Endodermal cell (in vitro differentiated cells): ENCODE data around the gene PRR5. TPM values are rescaled to one million over a fixed set of nuclear protein-coding genes. Genes with fewer than 3 reads are reported as not detected.
"Not testable (repeated sequence)": the region's sequence is repeated elsewhere in the genome, so short reads cannot be mapped to it uniquely, and the experiment has no call there.

Experiments
- DNase-seq: peaks from one replicate; pipeline ENCODE4 v3.0.0-alpha.2; 2017
- H3K27ac ChIP-seq: 2 replicates; pipeline ENCODE4 v1.5.1; 2013; ENCODE audit warnings: mild to moderate bottlenecking, low read depth, low read length, moderate library complexity
- H3K27me3 ChIP-seq: 2 replicates; pipeline ENCODE4 v1.6.1; 2013; ENCODE audit warnings: mild to moderate bottlenecking, low read length, moderate library complexity; ENCODE audit not compliant: insufficient read depth, control insufficient read depth, poor library complexity, severe bottlenecking
- H3K36me3 ChIP-seq: 2 replicates; pipeline ENCODE4 v1.7.0; 2013; ENCODE audit warnings: mild to moderate bottlenecking, low read length, moderate library complexity; ENCODE audit not compliant: control insufficient read depth, insufficient read depth
- H3K4me1 ChIP-seq: one replicate; pipeline ENCODE4 v1.7.0; 2013; ENCODE audit warnings: low read length; ENCODE audit not compliant: control insufficient read depth, insufficient read depth
- H3K4me3 ChIP-seq: 2 replicates; pipeline ENCODE4 v1.5.1; 2013; ENCODE audit warnings: mild to moderate bottlenecking, low read length, moderate library complexity
- H3K9ac ChIP-seq: 2 replicates; pipeline ENCODE4 v1.6.1; 2013; ENCODE audit warnings: mild to moderate bottlenecking, low read length, moderate library complexity; ENCODE audit not compliant: poor library complexity, severe bottlenecking; ENCODE audit errors: extremely low read depth
- H3K9me3 ChIP-seq: 2 replicates; pipeline ENCODE4 v1.6.1; 2013; ENCODE audit warnings: mild to moderate bottlenecking, low read length, moderate library complexity; ENCODE audit not compliant: control insufficient read depth
- H3K27ac Mint-ChIP-seq: 2 replicates; pipeline ENCODE4 v1.8.0; 2020; ENCODE audit warnings: mixed read lengths
- H3K27me3 Mint-ChIP-seq: 2 replicates; pipeline ENCODE4 v1.8.0; 2021; ENCODE audit warnings: mild to moderate bottlenecking, mixed read lengths; ENCODE audit not compliant: insufficient read depth
- H3K36me3 Mint-ChIP-seq: 2 replicates; pipeline ENCODE4 v1.8.0; 2020; ENCODE audit warnings: low read depth, mixed read lengths
- H3K4me1 Mint-ChIP-seq: 2 replicates; pipeline ENCODE4 v1.8.0; 2020; ENCODE audit warnings: mixed read lengths
- H3K4me3 Mint-ChIP-seq: 2 replicates; pipeline ENCODE4 v1.8.0; 2020; ENCODE audit warnings: mild to moderate bottlenecking, moderate library complexity, mixed read lengths
- H3K9me3 Mint-ChIP-seq: 2 replicates; pipeline ENCODE4 v1.8.0; 2020; ENCODE audit warnings: mild to moderate bottlenecking, mixed read lengths
- WGBS, 2 experiments: methylation state at CpG; one replicate each; pipeline versions ENCODE4 v1.1.5 to v1.1.7; 2013; ENCODE audit warnings: missing lambda C conversion rate in 2 of 2, mixed read lengths in 1 of 2; ENCODE audit not compliant: insufficient coverage in 1 of 2, insufficient read length in 1 of 2; 5-methylcytosine and 5-hydroxymethylcytosine counted together
- total RNA-seq, 2 donors: library from RNA; stranded (reverse); fragmentation: NEBNext Ultra II Directional in 1 of 2; extraction: Animal tissue kit (Norgen Biotek cat#: 25700) in 1 of 2; gene quantifications; 2 replicates in 1 of 2; 3 replicates in 1 of 2; pipeline ENCODE4 v1.2.1, GENCODE V29; 2021
- TF ChIP-seq, protein P1 (sequence below): fragments of 200-600 bp; sonication (generic); conservative IDR thresholded peaks from 2 replicates; pipeline ENCODE4 v1.5.0; 2021; ENCODE audit warnings: antibody characterized with exemption, mild to moderate bottlenecking

The PRR5 gene
- total RNA-seq, 2 donors from 2014 or later = 32.0 to 37.2 TPM

GRCh38 chr22:44743804-44744211, 41.8 kb downstream of the PRR5 start:
- DNase-seq = no peak
- Mint-ChIP-seq H3K36me3 (no peaks in the 10 kb centered on the region), H3K9me3 (no peaks in the 10 kb centered on the region), H3K27me3 (peaks cover 24% of the 10 kb centered on the region), H3K4me1 (peaks cover 19% of the 10 kb centered on the region), H3K4me3 (no peak overlapping the region), H3K27ac (no peak overlapping the region)
- Histone ChIP-seq H3K9ac (no peak overlapping the region), H3K4me1 (peaks cover 12% of the 10 kb centered on the region), H3K27me3 (no peaks in the 10 kb centered on the region), H3K9me3 (no peaks in the 10 kb centered on the region), H3K4me3 (no peak overlapping the region), H3K36me3 (no peaks in the 10 kb centered on the region), H3K27ac (no peak overlapping the region)
- TF ChIP-seq, protein P1, sequence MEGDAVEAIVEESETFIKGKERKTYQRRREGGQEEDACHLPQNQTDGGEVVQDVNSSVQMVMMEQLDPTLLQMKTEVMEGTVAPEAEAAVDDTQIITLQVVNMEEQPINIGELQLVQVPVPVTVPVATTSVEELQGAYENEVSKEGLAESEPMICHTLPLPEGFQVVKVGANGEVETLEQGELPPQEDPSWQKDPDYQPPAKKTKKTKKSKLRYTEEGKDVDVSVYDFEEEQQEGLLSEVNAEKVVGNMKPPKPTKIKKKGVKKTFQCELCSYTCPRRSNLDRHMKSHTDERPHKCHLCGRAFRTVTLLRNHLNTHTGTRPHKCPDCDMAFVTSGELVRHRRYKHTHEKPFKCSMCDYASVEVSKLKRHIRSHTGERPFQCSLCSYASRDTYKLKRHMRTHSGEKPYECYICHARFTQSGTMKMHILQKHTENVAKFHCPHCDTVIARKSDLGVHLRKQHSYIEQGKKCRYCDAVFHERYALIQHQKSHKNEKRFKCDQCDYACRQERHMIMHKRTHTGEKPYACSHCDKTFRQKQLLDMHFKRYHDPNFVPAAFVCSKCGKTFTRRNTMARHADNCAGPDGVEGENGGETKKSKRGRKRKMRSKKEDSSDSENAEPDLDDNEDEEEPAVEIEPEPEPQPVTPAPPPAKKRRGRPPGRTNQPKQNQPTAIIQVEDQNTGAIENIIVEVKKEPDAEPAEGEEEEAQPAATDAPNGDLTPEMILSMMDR = no peak
- WGBS, 2 experiments = 72 to 85% methylated on average over 5 to 7 of the region's 7 CpGs

DNA sequence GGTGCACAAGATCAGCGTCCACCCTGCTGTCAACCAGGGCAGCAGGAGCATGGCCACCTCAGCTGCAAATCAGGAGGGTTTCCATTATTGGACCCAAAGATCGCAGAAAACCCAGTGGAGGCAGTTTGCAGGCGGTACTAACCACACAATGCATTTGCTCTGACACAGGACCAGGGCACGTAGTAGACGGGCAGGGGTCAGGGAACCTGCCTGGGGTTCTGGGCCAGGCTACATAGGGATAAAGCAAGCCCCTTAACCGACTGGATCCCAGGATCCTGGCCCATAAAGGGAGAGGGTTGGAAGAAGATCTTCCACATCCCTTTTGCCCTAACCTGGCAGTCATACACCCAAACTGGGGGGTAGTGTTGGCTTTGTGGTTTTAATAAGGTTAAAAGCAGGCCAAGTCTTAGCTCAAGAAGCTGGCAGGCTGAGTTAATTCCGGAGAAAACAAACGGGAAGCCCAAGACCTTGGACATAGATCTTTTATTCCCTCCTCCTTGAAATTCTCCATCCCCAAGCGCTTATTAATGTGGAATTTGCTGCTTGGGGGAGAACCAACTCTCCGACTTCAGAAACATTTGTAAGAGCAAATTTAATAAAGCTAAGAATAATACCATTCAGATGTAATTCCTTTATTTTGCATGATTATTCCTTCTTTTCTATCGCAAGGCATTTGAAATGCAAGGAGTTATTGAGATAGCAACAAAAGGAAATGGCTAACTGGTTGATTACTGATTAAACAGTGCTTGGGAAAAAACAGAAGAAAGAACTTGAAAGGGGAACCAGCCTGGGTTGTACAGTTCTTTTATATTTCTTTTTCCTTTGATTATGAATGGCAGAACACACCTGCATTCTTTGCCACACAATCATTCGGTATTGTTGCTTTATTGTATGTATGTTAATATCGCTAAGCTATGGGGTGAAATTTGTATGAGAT, 44.1 kb downstream of the PRR5 start:
- no peak for DNase-seq
- Histone ChIP-seq H3K4me3 (no peak overlapping the region), H3K36me3 (no peaks in the 10 kb centered on the region), H3K27ac (no peak overlapping the region), H3K9ac (peak overlapping the region; percentile 4), H3K4me1 (peaks cover 12% of the 10 kb centered on the region), H3K27me3 (no peaks in the 10 kb centered on the region), H3K9me3 (no peaks in the 10 kb centered on the region)
- Mint-ChIP-seq H3K36me3 (no peaks in the 10 kb centered on the region), H3K4me1 (peaks cover 19% of the 10 kb centered on the region), H3K9me3 (peaks cover 6% of the 10 kb centered on the region), H3K27me3 (peaks cover 21% of the 10 kb centered on the region), H3K27ac (peak overlapping the region; percentile 94), H3K4me3 (no peak overlapping the region)
- TF ChIP-seq, protein P1 = no peak
- 84 to 91% methylated on average over 6 to 13 of the region's 13 CpGs for WGBS, 2 experiments

- H3K27ac ChIP-seq, H3K9me3 Mint-ChIP-seq, H3K9ac ChIP-seq, H3K4me3 Mint-ChIP-seq, H3K36me3 ChIP-seq, H3K27me3 ChIP-seq, H3K27ac Mint-ChIP-seq, DNase-seq, H3K36me3 Mint-ChIP-seq, H3K4me3 ChIP-seq, H3K9me3 ChIP-seq: not testable (repeated sequence)
- WGBS, 2 experiments = 93 to 94% methylated on average over 3 to 4 of the region's 4 CpGs
- Mint-ChIP-seq H3K27me3 (peaks cover 18% of the 10 kb centered on the region), H3K4me1 (peaks cover 19% of the 10 kb centered on the region)
- peaks cover 12% of the 10 kb centered on the region for H3K4me1 ChIP-seq
These were observed 45.8 kb downstream of the PRR5 start for GRCh38 chr22:44747784-44748127.
